AG20443 (cell line): ENCODE results near the gene PLCXD3.
A peak's percentile ranks its signal among the peaks of the same experiment; 100 is the strongest.
"Not testable (repeated sequence)": the region's sequence is repeated elsewhere in the genome, so short reads cannot be mapped to it uniquely, and the experiment has no call there.

Experiments used
- DNase-seq: peaks from one replicate; pipeline ENCODE4 v3.0.0; 2012; ENCODE audit warnings: low spot score, mixed read lengths

Gene PLCXD3

DNA sequence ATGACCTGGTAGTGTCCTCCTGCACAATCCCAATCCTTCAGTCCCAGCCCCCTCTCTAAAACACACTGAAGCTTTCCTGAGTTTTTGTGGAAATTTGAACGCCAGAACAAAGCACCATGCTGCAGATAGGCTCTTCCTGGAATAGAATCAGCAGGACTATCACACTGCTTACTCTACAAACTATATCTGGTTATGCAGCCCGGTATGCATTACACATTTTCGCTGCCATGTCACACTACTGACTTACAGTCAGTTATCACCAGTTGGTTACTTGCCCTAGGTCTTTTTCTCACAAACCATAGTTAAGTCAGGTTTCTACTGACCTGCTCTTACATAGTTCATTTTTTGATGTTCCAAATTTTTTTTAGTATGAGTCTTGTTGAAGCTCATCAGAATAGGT lies 24.9 kb downstream of the PLCXD3 start:
- DNase-seq = no peak

- DNase-seq = no peak
Measured at GRCh38 chr5:41482715-41483114, 27.7 kb downstream of the PLCXD3 start.

DNA sequence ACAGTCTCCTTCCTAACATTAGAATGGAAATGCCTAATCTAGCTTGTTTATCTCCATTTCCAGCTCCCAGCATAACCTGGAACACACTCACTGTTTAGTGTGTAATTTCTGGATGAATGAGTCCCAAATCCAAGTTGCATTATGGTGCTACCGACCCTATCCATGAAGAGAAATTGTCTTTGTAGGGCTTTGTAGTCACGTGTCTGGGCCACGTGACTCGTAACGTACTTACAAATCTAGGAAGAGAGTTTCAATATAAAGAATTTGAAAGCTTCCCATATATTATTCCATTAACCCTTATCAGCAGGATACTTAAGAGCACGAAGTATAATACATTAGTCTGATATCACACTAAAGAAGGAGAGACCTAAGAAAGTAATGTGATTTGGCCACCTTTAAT lies 28.2 kb downstream of the PLCXD3 start:
- DNase-seq = no peak

DNA sequence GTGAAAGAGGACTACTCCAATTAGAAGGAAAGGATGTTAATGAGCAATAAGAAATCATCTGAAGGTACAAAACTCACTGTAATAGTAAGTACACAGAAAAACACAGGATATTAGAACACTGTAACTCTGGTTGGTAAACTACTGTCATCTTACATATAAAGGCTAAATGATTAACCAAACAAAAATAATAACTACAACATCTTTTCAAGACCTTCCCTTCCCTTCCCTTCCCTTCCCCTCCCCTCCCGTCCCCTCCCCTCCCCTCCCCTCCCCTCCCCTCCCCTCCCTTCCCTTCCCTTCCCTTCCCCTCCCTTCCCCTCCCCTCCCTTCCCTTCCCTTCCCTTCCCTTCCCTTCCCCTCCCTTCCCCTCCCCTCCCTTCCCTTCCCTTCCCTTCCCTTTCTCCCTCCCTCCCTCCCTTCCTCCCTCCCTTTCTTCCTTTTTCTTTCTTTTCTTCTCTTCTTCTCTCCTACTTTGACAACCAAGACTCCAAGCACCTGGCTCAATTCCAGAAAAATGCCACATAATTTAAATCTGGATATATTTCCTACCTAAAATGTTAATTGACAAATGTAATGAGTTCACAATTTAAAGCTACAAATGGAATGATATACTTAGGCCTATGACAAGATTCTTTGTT lies 38.7 kb downstream of the PLCXD3 start:
- not testable (repeated sequence) for DNase-seq

DNA sequence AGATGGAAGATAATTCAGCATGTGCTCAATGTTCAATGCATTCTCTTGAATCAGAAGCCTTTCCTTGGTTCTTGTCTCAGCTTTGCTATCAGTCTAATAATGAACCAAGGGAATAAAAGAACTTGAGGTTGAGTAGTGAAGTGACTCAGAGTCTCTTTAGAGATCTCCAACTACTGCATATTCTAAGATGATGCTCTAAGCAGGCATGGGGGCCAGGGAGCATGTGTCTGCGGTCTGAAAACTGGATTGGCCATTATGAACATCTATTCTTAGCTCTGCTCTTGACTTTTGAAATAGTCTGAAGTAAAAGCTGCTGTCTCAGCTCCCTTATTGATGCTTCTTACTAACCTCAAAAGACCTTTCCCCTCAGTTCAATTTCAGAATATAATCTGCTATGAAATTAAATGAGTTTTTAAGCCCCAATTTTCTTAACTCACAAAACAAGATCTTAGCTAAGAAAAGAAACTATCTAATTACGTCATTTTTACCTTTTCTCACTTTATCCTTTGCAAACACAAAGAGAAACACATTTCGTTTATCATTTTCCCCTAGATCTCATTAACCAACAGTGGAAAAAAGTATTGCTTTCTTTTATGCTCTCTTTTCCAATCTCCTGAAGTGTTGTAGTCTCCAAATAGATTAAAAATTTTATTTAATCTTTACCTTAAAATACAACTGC lies 44.8 kb downstream of the PLCXD3 start:
- no peak for DNase-seq

DNA sequence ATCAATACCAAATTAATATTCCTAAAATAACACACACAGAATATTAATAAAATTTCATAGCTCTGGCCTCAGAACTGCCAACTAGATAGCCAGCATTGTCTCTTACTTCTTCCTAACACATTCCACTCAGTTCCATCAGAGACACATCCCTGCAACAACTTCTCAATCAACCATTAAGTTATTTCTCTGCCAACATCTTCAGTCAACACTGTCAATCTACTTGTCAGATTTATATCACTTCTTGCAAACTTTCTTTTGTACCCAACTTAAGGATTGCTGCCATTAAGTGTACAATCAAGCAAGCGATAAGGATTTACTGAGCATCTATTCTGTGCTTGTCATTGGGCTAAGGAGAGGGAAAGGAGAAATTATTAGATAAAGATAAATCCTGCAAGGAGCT lies 50.8 kb downstream of the PLCXD3 start:
- DNase-seq = no peak

GRCh38 chr5:41457094-41457493 lies 53.3 kb downstream of the PLCXD3 start:
- DNase-seq = no peak

DNA sequence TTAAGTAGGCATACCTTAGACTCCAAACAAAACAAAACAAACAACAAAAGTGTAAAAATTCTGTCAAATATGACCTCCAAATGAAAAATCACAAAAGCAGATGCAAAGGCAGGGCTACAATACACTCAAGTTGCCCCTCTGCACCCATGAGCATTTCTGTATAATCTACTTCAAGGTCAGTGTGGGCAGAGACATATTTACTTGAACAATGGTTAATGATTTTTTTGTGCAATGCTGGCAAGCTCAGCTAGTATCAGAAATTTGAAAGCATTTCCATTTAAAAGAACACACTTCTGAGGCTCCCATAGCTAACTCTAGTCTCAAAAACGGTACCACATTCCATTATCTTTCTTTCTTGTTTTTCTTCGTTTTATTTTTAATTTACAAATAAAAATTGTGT lies 57.9 kb downstream of the PLCXD3 start:
- DNase-seq = no peak

- DNase-seq = no peak
Measured at GRCh38 chr5:41447650-41448510, 62.5 kb downstream of the PLCXD3 start.

DNA sequence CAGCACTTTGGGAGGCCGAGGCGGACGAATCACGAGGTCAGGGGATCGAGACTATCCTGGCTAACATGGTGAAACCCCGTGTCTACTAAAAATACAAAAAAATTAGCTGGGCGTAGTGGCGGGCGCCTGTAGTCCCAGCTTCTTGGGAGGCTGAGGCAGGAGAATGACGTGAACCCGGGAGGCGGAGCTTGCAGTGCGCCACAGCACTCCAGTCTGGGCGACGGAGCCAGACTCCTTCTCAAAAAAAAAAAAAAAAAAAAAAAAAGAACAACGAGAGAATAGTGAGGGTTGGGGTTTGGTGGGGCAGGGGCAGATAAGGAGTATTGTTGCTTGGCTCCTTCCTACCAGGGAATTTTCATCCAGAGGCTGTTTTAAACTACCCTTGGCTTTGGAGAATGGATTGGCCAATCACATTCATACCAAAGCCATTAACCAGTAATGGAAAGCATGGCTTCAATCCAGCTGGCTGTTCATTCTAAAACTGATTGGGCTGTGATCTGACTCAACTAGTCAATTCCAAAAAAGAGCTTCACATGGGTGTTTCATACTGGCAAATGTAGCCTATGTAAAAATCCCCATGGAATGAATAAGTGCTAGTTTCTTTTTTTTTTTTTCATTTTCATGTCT lies 64.4 kb downstream of the PLCXD3 start:
- DNase-seq = peak; percentile 14

DNA sequence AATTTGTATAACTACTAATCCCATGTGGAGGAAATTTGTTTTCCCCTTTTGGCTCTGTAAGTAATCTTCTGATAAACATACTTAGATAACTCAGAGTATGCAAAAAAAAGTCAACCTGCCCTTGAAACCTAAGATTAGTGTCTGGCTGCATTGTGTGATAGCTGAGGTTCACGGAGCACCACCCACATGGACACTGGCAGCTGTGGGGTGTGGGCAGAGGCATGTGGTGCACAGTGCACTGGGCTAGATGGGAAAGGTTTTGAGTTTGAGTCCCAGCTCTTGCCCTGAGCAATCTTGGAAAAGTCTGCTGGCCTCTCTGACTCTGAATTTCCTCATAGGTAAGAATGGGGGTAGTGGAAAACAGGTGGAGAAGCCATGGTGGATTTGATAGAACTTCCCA lies 75.1 kb downstream of the PLCXD3 start:
- no peak for DNase-seq

DNA sequence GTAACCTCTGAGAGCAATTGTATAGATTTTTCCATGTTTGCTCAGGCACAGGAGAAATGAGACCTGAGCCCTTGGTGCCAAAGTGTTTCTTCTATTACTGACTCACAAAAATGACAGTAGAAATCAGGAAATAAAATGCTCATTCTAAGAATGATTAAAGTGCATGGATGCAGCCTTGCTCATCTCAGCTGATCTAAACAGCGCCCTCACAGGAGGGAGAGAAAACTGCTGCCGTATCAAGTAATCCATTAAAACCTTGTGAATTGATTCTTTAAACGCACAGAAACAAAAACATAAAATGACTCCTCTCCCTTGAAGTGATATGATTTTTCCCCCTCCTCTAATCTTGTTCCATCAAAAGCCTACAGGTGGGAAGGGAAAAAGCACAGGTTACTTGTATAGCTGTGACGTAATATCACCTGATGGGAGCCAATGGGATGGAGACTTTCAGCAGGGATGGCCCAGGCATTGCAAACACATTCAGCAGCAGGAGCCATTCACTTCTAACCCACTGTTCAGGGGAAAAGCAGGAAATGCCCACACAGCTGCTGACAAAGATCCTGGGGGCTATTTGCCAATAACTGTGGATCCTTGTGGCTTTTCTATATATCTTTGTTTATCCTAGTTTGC lies 76.7 kb downstream of the PLCXD3 start:
- no peak for DNase-seq

GRCh38 chr5:41432481-41433253 lies 77.7 kb downstream of the PLCXD3 start:
- DNase-seq = no peak

DNA sequence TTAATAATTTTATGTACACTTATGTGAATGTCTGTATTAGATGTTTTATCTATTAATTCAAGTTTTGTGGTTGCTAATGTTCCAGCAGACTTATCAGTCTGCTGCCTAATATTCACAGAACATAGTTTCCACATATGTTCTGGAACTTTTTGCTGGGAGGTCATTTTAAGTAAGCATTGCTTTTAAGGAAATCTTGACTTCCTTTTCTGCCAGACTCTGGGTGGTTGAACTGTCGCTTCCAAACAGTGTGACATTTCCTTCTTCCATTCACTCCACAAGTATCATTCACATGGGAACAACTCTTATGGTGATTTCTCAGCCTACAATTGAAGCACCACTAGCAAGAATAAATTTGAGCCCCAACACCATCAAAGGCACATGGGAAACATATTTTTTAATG lies 82.9 kb downstream of the PLCXD3 start:
- no peak for DNase-seq

- DNase-seq = no peak
Measured at GRCh38 chr5:41425736-41426135, 84.7 kb downstream of the PLCXD3 start.

- DNase-seq = no peak
Measured at GRCh38 chr5:41420492-41421067, 89.8 kb downstream of the PLCXD3 start.

DNA sequence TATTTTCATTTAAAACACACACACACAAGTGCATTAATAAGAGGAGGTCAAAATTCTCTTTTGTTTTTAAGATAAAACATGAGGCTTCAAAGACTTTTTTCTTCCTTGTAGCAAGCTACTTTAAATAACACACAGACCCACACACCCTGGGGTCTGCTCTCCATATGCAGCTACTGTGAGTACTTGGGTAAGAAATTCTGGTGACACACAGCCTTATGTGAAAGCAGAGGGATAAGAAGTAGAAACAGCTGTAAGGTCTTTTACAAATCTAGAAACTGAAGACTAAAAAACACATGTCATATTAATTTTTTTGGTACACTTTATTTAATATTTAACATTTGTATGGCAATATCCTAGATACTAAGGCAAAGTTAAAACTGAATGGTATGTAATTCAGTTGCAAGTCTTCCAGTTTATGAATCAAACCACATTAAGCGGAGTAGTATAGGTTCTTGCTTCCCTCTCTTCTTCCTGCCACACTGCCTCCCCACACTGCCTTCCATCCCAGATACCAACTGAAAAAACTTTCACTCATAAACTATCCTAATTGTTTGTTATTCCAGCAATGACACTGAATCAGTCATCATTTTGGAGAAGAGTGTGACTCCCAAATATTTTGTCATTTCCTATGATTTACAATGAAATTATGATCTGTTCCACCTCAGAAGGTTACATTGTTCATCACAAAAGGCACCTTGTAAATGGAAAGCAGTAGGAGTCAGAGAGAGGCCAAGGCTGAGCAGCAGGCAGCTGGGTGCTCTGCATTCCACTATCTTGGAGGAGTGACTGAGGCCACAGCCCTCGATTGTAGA lies 92.0 kb downstream of the PLCXD3 start:
- DNase-seq = peak; percentile 32

DNA sequence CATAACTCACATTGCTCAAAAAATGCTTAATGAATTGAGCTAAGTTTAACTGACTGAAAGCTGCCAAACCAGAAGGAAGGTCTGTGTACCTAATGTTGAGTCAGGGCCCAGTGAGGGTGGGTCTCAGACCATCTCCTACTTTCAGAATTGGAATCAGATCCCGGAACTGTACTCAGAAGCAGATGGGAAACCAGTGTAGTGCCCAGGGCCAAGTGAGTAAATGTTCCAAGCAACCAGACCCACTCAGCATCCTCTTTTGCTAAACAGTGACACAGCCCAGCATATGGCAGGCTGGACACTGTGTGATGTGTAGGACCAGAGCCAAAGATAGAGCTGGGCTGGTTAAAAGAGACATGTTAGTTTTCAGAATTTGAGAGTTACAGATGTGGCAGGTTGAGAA lies 94.1 kb downstream of the PLCXD3 start:
- DNase-seq = no peak

DNA sequence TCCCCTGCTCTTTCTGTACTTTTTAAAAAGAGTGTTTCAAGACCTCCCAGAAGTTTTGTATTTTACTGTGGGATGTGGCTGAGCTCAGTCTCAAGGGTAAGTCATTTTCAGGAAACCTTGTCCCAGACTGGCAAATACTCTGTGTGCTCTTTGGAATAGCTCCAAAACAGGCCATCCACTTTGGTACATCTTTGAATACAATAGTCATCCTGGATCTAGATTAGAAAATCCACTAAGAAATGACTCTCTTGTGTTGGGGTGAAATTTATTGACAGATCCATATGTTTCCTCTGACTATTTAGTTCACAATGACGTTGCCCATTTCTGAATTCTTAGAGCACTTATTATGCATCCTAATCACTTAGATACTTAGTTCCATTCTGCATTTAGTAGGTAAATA lies 95.2 kb downstream of the PLCXD3 start:
- no peak for DNase-seq

GRCh38 chr5:41414598-41414997 lies 95.8 kb downstream of the PLCXD3 start:
- peak; percentile 61 for DNase-seq
